GM13976 (cell line): ENCODE results near the gene FAM241B.

Experiments used
- DNase-seq: peaks from one replicate; pipeline ENCODE4 v3.0.0; 2012; ENCODE audit warnings: low spot score
- CTCF ChIP-seq: IDR thresholded peaks from 2 replicates; pipeline ENCODE4 v1.5.1; 2012; ENCODE audit warnings: borderline replicate concordance, mild to moderate bottlenecking; ENCODE audit not compliant: insufficient read depth; ENCODE audit errors: extremely low read depth, missing control alignments, control extremely low read depth
- in situ Hi-C: fragments of 300-500 bp; cut with MboI; formaldehyde crosslinking; loops from one replicate; pipeline ENCODE4 v1.12.0; 2022; ENCODE audit warnings: low sequenced_read_pairs, mixed read lengths, inconsistent platforms; ENCODE audit not compliant: unreplicated experiment

The FAM241B gene

GRCh38 chr10:69642747-69643146 lies 12.7 kb downstream of the FAM241B start:
- no peak for TF ChIP-seq CTCF
- no peak for DNase-seq
- in situ Hi-C loops = no loop called here

GRCh38 chr10:69643779-69644657 lies 14.0 kb downstream of the FAM241B start:
- TF ChIP-seq CTCF = no peak
- in situ Hi-C loops = no loop called here
- DNase-seq = no peak

GRCh38 chr10:69644658-69645295 lies 14.7 kb downstream of the FAM241B start:
- peak; percentile 70 for TF ChIP-seq CTCF
- in situ Hi-C loops = no loop called here
- peak; percentile 80 for DNase-seq

- no peak for TF ChIP-seq CTCF
- in situ Hi-C loops = no loop called here
- no peak for DNase-seq
These were observed 15.5 kb downstream of the FAM241B start for GRCh38 chr10:69645296-69646184.

GRCh38 chr10:69646185-69647060 lies 16.4 kb downstream of the FAM241B start:
- DNase-seq = no peak
- no peak for TF ChIP-seq CTCF
- in situ Hi-C loops = no loop called here

GRCh38 chr10:69647126-69647525 lies 17.1 kb downstream of the FAM241B start:
- DNase-seq = no peak
- in situ Hi-C loops = no loop called here
- TF ChIP-seq CTCF = no peak
